ENCODE data around the gene TJP2.
"Not testable (repeated sequence)": the region's sequence is repeated elsewhere in the genome, so short reads cannot be mapped to it uniquely, and the experiment has no call there.

TJP2 gene

DNA sequence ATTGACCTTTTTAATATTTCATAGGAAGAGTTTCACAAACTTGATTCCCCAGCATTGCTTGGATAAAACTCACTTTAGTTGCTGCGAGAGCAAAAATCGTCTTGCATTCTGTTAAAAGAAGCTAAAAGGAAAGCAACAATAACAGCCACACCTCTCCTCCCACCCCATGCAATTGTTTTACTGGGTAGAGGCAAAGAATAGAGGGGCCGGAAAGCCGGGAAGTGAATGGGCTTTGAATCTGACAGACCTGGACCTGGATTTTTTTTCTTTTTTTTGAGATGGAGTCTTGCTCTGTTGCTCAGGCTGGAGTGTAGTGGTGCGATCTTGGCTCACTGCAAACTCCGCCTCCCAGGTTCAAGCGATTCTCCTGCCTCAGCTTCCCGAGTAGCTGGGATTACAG lies 9.5 kb upstream of the TJP2 start:
- ATAC-seq: not testable (repeated sequence)

DNA sequence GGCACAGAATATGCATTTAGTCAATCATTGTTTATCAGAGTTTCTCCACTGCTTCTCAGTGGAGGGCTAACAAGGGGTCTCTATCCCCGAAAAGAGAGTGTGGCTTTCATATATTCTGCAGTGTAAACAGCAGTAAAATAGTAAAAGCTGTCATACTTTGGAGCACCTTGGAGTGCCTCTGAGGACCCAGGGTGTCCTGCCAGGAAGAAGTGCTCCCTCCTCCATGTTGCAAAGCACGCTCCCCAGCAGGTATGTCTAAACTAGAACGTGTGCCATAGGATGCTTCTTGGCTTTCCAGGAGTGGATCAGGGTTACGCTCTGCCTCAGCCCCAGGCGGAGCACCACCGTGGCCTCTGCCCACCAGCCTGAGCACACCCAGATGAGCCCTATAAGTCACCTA lies 8.5 kb upstream of the TJP2 start:
- ATAC-seq: no peak

DNA sequence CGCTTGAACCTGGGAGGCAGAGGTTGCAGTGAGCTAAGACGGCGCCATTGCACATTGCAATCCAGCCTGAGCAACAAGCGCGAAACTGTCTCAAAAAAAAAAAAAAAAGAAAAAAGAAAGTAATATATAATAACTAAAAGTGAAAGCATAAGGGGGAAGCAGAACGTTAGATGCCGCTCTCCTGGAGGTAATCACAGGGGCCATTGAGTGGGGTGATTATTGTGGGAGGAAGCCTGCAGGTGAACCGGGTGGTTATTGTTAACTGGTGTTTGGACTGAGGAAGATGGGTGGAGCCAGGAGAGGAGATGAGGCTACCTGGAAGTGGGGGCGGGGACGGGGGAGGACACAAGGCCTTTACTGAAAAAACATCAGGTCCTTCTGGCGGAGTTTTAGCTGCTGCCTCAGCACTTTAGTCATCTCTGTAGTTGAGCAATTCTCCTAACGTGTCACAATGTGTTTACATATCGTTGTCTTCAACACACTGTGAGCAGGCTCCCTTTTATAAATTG lies 5.3 kb upstream of the TJP2 start:
- peak; percentile 86 to 89 for ATAC-seq

DNA sequence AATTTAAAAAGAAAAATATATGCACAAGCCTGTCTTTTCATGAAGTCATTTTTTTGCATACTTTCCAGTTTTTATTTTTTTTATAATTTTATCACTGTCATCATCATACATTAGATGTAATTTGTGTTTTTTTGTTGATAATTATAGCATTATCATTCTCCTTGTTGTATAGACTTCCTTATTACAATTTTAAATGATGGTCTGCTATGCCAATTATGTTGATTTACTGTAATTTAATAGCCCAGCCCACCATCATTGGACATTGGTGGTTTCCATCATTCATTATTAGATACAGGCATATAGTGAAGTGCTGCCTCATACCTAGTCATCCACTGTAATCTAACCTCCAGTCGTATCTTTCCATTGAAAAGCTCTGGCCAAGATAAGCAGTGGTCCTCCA lies 3.8 kb upstream of the TJP2 start:
- ATAC-seq: no peak

DNA sequence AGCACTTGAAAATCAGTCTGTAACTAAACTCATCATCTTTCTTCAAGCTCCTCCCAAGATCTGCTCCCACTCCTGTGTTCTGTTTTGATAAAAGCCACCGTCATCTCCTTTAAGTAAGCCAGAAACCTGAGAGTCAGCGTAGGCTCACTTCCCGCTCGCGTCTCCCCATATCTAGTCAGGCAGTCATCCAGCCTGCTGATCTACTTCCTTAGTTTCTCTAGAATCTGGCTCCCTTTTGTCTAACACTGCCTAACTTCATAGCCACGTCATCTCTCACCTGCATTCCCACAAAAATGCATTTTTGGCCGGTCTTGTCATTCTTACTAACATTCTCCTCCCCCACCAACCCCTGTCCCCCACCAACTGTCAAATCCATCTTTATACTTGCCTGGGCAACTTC lies 3.0 kb upstream of the TJP2 start:
- ATAC-seq: no peak

DNA sequence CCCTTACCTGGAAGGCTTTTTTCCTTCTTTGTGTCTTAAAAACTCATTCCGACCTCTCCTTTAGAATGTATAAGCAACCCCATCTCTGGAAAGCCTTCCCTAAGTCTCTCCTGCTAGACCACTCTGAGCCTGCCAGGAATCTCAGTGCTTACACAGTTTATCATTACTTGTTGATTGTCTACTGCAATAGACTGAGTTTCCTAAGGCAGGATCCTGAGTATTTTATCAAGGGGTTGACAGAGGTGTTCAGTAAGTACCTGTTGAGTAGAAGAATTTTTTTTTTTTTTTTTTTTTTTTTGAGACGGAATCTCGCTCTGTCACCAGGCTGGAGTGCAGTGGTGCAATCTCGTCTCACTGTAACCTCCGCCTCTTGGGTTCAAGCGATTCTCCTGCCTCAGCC lies 2.6 kb upstream of the TJP2 start:
- no peak for ATAC-seq

DNA sequence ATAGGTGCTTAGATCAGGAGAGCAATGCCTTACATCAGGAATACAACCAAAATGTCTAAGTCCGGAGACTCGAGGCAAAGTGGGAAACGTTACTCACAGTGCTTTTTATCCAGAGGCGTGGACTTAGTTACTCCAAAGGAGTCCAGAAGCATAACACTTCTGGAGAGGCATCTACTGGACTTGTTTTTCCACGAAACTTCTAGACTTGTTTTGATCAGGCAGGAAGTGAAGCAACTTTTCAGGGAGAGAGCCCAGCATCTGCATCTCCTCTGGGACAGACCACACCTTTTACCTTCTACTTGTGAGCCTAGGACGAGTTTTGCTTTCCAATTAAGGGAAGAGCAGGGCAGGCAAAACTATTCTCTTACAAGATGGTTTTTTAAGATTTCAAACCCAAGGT lies 1.2 kb upstream of the TJP2 start:
- no peak for ATAC-seq

DNA sequence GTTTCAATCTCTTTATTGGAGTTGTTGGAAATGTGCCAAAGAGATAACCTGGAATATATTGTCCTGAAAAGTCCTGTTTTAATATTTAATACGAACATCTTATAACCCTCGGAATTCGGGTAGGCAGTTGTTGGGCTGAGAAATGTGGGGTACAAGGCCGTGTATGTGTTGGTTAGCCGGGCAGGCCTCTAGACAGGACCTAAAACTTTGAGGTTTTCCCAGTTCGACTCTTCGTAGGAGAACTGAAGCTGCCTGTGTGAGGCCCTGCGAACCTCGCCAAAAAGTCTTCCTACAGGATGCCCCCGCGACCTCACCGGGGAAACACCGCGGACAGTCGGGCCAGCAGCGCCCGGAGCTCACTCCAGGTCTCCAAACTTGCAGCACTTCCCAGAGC lies 583 bp upstream of the TJP2 start:
- no peak for ATAC-seq

DNA sequence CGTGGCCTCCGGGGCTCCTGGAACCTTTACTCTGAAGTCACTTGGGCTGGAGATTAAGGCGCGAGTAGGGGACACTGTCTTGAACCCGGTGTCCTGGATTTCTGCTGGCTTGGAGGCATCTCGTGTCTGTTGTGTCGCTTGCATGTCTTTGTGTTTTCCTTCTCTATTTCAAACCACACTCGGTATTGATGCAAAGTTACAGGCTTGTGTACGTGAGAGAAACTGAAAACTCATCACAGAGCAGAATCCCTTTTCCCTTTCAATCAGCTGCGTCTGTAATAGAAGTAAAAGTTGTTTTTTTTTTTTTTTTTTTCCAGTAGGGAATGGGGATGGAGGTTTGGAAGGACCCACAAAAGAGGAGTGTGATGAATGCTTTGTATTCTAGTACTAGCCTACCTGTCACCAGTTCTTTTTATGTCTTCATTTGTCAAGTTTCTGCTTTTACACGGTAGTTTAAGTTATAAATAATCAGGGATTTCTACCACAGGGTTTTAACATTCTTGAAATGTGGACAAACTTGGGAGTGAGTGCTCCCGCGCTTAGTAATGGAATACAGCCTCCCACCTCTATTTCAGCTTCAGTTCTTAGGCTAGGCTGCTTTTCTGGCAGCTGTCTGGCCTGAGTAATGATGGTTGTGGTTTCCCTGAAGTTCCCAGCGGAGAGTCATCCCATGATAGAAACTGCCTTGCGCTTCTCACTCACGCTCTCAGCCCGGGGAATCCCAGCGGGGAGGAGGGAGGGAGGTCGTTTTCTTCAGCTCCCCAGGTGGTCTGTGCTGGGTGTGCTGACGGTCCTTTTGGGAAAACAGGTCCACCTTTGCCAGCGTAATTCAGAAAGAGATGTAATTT lies 763 bp downstream of the TJP2 start:
- peak; percentile 72 to 80 for ATAC-seq

DNA sequence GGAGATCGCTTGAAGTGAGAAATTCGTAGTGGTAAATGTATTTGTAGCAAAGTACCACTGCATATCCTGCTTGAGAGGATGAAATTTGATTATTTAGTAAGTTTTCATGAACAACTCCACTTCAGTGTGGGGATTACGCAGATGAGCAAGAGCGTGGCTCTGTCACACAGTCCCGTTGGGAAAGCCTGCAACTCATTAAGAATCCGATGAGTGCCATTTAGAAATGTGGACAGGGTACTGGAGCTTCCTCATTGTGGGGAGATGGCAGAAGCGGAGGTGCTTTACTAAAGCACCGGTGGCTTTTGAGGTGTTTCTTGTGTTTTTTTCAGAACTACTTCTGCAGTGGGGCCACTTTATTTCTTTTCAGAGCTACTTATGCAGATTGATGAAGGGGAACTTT lies 1.4 kb downstream of the TJP2 start:
- ATAC-seq: peak in 1 of 2 donors; percentile 15

DNA sequence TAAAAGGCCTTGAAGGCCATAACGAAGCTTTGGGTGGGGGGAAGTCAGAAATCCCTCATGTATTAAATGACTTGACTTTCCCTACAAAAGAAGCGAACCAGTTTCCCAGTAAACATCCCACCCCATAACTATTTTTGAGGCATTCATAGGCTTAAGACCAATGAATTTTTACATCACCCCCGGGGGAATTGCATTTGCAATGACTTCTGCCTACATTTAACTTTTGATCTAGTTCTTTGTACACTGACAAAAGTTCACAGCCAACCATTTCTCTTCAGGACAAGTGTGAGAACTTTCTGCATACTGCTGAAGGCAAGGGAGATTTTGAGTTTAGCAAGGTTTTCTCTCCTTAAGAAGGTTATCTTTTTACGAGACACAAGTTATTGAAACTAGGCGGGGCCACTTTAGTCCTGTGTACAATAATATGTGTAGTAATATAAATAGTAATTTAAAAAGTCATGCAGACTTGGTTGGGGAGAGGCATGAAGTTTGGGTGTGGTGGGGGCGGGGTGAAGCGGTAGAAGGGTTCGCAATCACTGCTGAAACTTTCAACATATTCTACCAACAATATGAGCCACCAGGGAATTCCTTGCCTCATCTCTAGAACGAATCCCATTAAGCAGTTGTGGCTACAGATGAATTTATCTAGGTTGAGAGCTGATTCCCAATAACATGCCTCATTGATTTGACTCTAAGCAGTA lies 2.5 kb downstream of the TJP2 start:
- peak in 1 of 2 donors; percentile 27 for ATAC-seq

DNA sequence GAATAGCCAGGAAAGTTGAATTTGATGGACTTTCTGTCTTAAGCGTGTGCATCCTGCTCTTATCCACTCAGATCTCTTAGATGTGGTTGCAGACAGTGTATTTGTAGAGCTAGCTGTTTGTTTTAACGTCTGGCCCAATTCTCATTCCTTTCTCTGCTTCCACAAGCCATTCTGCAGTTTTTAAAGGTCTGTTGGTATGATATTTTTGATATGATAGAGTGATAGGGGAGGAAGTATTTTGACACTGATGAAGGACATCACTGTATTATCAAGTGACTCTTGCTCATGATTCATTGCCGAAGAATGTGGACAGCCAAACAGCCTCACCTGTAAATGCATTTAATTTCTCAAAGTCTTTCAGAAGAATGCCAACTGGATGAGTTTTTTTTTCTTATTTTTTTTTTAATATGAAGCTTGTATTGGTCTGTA lies 4.5 kb downstream of the TJP2 start:
- no peak for ATAC-seq

DNA sequence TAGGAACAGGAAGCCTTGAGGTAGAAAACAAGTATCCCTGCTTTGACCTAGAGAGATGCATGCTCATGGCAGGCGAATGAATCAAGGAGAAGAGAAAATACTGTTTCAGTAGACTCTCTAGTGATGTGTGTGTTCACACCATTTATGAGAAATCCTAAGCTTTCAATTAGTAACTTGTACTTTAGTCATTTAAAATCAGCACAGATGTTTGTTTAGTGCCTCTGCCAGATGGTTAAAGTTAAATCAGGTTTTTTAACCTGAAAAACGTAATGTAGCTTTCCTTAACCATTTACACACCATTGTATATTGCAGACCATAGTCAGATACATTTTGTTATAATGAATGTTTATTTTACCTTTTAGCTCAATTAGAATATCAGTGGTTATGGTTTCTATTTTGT lies 5.0 kb downstream of the TJP2 start:
- no peak for ATAC-seq

DNA sequence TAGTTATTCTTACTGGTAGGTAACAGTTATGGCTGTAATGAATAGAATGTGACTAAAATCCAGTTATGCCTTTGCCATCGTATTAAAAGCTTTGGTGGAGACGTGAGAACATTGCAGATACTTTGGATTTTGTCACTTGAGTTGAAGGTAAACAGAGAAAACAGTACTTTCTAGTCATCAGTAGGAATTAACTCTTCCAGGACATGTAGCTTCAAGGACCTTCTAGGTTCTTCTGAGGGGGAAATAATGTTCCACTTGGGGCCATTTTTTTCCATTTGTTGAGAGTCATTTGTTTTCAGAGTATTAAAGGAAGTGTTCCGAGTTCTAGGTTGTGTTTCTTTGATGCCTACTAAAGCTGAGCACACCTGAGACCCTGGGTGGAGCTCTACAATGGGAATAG lies 6.1 kb downstream of the TJP2 start:
- ATAC-seq: no peak

DNA sequence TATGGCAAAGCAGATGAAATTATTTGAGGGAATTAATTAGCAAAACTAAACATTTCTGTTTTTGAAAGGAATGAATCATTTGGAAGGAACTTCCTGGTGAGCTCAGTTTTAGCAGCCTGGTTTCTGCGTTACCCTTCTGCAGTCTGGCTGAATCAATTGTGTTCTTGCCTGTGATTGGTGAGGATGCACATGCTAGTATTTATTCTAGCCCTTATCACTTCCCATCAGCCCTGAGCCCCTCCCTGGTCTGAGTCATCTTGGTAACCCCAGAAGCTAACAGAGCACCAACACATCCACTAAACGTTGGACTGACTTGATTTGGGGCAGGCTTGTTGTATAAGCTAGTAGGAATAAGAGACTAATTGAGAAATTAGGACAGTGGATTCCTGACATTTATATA lies 6.6 kb downstream of the TJP2 start:
- ATAC-seq: peak; percentile 78 to 90

DNA sequence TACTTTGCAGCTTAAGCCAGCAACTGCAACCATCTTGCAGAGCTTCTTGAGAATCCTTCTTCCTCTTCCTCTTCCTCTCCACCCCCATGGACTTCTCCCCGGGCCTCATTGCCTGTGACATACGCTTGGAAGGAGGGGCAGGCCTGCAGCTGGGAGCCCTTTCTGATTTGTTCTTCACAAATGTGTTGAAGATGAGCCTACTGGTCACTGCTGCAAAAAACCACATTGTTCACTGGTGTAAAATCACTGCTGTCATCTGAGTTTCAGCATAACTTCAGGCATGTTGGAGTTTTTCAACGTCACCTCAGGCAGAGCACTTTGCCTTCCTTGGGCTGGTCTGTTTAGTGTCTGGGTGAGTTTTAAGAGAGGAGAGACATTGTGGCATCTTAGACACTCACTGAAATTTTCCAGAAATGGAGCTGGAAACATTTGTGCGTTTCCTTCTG lies 7.9 kb downstream of the TJP2 start:
- no peak for ATAC-seq

DNA sequence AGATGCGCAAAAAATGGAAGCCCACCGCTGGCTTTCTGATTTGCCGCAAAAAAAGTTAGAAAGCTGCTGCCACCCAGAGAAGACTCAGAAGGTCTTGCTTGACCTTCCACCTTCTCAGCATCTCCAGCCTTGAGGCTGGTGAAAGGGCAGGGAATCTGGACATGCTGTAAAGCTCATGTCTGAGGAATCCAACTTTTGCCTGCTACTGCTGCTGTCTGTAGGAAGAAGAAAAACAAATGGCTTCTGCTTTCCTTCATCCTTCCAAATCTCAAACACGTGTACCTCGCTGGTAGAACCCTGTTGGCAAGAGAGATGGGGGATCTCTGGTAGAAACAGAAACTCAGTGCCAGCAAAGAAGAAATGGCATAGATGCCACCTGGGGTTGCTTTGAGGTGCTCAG lies 10.2 kb downstream of the TJP2 start:
- ATAC-seq: no peak

DNA sequence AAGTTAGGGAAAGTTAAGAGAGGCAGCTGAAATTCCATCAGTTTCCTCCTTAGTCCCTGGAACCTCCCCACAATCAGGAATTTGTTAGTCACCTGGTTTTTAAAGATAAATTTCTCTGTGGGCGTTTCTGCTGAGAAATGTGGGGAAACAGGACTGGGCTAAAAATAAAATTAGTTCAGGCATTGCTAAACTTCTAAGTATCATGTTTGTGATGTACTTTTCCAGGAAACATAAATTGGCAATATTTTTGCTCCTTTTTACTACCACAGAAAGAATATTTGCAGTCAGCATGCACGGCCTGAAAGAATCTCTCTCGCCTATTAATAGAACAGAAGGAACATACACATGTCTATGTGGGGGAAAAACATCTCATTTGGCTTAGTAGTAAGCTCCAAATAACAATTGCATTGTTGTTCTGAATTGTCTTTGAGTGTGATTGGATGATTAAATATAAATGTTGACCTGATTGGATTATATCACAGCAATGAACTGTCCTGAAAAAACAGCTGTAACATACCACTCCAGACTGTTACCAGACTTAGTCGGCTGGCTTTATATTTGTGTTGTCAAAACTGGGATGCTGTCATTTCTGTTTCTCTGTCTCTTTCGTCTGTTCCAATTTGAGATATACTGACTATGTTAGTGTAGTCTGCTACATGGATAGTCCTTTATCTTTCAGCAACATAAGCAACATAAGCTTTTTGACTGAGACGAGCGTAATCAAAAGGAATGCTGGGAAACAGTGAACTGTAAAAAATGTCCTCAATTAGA lies 12.9 kb downstream of the TJP2 start:
- no peak for ATAC-seq

DNA sequence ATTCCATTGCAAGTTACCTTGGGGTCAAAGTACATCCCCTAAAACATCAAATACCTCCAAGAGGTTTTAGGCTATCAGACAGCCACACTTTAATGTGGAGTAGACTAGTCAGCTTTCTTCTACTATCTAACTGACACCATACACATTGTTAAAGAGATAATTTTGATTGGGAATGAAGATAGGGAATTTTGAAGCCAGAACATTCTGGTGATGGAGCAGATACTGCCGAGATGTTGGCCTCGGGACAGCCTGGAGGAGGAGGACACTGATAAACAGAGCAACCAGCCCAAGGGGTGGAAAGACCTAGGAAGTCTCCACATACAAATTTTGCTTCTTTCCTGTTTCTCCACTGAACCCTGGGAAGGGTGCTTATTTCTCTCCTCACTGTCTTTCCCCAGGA lies 14.9 kb downstream of the TJP2 start:
- ATAC-seq: no peak

DNA sequence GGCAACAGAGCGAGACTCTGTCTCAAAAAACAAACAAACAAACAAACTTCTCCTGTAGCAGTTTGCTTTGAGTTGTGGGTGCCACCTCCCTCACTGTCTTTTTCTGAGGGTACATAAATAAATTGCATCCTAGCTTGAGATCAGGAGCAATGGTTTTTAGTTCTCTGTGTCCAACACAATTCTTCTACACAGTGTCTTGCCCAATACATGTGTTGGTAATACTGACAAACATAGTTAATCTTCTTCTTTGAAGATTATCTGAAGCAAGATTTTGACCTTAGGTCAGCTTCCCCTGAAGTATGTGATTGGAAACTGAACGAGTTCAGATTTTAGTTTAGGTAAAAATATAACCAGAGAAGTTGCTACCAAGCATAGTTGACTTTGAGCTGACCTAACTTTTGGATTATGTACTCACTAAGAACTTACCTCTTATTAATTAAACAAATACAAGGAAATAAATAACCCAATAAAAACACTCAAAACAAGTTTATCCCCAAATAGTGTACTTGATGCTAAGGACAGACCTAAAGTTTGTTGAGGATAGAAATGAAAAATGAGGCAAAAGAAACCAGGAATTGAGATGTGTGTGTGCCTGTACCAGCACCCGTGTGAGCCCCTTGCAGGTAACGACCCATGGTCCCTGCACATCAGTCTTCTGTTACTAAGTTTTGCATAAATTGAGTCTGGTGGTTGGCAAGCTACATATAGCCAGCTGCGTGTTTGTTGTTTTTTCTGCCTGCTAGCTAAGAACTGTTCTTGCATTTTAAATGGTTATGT lies 16.2 kb downstream of the TJP2 start:
- ATAC-seq: no peak

DNA sequence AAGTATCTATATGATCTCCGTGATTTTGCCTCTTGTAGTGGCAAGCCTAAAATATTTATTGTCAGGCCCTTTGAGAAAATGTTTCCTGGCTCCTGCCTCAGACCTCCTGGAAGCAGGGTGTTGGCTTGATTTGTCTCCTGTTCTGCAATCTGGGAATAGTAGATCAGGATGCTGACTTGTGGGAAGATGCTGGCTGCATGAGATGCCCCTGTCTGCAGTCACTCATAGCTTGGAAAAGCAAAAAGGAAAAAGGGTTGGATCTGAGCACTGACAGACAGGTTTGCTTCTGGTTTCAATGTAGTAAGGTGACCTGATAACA lies 16.7 kb downstream of the TJP2 start:
- no peak for ATAC-seq

DNA sequence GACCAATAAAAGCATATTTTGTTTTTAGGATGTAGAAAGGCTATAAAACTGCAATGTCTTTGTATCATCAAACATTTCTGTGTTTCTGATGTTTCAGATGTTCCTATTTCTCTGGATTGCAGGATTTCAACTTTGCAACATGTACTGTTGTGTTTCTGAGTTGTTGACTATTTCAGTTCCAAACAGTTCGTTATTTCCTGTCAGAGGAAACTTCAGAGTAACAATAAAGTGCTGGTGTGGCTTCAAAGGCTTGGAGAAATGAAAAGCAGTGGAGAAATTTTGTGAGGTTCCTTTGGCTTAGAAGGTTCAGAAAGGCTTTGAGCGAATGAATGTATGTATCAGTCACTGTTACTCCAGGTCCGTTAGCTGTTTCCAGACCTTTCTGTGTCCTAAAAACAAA lies 17.2 kb downstream of the TJP2 start:
- no peak for ATAC-seq

DNA sequence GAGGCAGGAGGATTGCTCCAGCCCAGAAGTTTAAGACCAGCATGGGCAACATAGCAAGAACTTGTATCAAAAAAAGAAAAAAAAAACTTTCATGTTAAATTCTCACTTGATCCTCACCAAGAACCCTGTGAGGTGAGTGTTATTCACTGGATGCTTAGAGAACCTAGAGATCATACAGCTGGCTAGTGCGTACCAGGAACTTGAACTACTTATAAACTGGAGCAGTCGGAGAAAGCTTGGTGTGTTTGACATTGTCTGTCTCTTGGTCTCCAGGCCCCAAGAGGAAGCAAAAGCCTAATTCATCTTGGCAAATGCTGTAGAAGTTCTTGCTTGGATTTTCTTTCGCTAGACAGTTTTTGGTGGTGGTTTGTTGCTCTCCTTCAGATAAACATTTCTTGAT lies 18.1 kb downstream of the TJP2 start:
- no peak for ATAC-seq

Measured in activated CD4-positive, CD25-positive, alpha-beta regulatory T cell treated with anti-CD3 and anti-CD28 coated beads, Interleukin-2, amount 50 U/mL, for 24 hours (primary cell).